ENCODE results near the gene ENG. TPM values are rescaled to one million over a fixed set of nuclear protein-coding genes. Genes with fewer than 3 reads are reported as not detected.

ENG gene
- total RNA-seq, 4 donors from 2014 or later: 37.9 to 153 (median 50.8) TPM

- TF ChIP-seq CTCF (IDR thresholded peaks at IDR 0.05; ENCODE audit: low read depth): no peak
Measured at GRCh38 chr9:127872369-127873222, 18.1 kb upstream of the ENG start.

- TF ChIP-seq CTCF (IDR thresholded peaks at IDR 0.05; ENCODE audit: low read depth): no peak
Measured at GRCh38 chr9:127871531-127871930, 17.1 kb upstream of the ENG start.

- TF ChIP-seq CTCF (IDR thresholded peaks at IDR 0.05; ENCODE audit: low read depth): no peak
Measured at GRCh38 chr9:127870887-127871286, 16.4 kb upstream of the ENG start.

- no peak for TF ChIP-seq CTCF (IDR thresholded peaks at IDR 0.05; ENCODE audit: low read depth)
Measured at GRCh38 chr9:127869310-127870152, 15.1 kb upstream of the ENG start.

- no peak for TF ChIP-seq CTCF (IDR thresholded peaks at IDR 0.05; ENCODE audit: low read depth)
Measured at GRCh38 chr9:127868278-127868902, 13.9 kb upstream of the ENG start.

- TF ChIP-seq CTCF (IDR thresholded peaks at IDR 0.05; ENCODE audit: low read depth): no peak
Measured at GRCh38 chr9:127867356-127868277, 13.2 kb upstream of the ENG start.

Data from subcutaneous adipose tissue (tissue), 4 donors.